Measurements from ENCODE around the gene FNDC3B.

Gene FNDC3B

DNA sequence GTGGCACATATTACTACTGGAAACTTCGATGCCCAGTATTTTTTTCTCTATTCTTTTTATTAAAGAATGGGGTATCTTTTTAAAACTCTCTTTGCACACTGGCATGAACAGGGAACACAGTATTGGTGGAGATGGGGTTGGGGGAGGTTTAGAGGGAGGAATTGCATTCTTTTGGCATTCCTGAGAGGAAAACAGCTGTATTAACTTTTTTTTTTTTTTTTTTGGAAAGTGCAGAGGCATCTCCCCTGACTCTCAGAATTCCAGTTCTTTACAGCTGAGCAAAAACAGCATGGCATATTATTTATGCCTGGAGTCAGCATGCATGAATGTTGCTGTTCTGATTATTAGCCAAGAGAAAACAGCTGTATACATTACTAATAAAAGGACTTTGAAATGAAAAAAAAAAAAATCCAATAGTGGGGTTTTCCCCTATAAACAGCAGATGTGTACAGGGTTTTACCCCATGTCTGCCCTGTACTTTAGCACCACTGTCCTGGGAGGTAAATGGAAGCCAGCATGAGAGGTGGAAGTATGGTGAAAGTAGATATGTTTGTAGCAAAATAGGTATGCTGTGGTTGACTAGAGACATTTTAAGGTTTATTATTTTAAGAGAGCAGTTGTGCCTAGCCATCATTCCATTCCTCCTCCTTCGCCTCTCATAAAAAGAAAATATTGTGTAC, 132.2 kb downstream of the FNDC3B start:
- DNase-seq (ENCODE audit: low spot score), result no peak

DNA sequence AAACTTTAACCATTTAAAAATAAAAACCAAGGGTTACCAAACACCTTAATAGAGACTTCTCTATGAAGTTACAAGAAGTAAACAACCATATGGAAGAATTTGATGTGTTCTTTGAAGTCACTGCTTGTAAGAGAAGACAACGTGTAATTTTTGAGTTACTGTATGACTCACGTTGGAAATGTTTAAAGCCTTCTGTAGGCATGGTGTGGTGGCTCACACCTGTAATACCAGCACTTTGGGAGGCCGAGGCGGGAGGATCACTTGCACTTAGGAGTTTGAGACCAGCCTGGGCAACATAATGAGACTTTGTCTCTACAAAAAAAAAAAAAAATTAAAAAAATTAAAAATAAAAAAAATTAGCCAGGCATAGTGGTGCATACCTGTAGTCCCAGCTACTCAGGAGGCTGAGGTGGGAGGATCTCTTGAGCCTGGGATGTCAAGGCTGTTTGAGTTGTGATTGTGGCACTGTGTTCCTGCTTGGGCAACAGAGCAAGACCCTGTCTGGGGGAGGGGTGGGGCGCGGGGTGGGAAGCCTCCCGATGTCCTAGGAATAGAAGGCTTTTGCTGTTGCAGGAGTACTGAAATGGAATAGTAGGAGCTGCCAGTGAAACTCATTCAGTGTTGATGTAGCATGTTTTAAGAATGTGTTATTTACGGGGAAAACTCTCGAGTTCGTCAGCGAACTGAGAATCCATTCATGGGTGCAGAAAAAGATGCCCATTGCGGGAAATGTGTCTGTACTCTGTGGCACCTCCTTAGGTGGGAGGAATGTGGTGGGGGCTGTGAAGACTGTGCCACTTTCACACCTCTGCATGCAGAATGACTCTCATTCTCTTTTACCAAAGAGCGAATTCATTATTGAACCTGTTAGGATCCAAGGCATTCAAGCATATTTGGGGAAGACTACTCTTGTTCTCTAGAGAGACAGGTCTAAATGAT, 134.2 kb downstream of the FNDC3B start:
- DNase-seq (ENCODE audit: low spot score), result no peak

DNA sequence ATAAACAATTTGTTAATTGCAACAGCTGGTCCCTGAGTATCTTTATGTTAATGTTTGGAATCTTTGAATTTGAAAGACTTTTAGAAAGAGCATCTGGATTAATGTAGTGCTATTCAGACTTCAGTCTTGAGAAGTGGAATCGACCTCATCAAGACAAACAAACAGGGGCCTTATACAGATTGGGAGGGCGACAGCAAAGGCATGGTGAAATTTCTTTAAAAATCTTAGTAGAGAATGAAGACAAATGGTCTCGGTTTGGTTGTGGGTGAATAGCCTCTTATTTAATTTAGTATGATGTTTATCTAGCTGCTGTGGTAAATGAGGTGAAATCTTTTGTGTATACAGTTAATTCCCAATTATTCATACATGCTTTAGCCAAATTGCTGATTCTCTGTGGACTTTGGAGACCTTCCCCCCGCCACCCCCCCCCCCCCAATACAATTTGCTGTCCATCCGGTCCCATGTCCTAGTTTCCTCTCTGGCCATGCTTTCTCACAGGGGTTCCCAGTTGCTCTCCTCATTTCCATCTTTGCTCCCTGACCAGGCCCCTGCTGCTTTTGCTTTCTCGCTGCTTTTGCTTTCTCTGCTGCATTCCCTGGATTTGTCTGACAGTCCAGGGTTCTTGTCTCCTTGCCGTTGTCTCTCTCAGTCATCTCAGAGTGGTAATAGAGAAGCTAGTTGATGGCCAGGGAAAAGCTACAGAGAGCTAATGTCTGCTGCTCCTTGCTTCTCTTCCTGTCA, 135.3 kb downstream of the FNDC3B start:
- no peak for DNase-seq (ENCODE audit: low spot score)

DNA sequence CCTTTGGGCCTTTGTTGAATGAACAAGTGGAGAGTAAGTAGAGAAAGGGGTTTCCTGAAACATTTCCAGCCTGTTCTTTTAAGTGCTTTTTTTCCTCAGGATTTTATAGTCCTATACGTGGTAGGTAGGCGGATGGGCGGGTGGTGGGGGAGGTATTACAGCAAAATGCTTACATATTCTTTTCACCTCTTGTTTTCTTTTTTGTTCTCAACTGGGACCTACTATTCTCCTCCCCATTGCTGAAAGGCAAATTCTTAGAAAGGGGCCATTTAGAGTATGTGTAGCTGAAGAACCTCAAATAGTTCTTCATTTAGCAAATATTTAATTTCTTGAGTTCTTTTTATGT, 135.8 kb downstream of the FNDC3B start:
- DNase-seq (ENCODE audit: low spot score), result no peak

DNA sequence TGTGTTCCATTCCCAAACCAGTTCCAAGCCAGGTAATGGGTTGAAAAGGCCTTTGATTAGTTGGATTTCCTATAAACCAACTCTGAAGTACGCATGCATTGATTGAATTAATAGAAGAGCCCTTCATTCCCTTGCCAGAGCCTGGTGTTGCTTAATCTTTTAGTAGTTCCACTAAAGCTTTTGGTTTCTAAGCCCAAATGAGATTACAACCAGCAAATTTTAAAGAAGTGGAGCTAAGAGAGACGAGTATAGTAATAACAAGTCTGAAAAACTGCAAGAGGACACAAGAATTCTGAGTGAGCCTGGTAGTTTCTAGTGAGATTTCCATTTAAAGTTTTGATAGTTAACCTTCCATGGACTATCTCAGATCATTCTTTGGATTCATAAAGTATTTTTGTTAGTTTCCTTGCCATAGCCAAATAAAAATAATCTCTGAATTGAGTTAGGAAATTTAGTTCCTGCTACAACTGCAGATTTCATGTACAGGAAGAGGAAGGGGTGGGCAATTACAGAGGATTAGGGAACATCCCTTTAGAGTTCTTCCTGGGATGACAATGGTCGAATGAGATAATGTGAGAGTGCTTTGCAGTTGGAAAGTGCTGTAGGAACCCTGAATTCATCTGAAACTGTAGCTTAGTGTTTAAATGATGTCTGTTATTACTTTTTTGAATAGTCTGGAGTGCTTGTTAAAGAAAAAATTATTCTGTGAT, 136.8 kb downstream of the FNDC3B start:
- DNase-seq (ENCODE audit: low spot score), result no peak

DNA sequence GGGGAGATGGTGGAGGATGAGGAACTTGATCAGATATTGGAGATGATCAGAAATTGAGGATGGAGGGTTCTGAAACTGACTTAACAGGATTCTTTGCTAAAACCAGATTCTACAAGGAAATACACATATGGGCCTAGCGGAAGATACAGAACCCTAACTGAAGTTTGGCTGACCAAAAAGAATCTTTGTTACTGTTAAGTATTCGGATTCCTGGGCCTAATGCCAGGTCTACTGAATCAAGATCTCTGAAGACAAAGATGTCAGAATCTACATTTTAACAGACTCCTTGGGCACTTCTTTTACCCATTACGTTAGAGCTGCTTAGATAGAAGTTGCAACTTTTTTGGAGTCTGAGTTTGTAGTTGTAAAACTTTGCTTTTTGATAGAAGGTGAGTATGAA, 137.7 kb downstream of the FNDC3B start:
- no peak for DNase-seq (ENCODE audit: low spot score)

DNA sequence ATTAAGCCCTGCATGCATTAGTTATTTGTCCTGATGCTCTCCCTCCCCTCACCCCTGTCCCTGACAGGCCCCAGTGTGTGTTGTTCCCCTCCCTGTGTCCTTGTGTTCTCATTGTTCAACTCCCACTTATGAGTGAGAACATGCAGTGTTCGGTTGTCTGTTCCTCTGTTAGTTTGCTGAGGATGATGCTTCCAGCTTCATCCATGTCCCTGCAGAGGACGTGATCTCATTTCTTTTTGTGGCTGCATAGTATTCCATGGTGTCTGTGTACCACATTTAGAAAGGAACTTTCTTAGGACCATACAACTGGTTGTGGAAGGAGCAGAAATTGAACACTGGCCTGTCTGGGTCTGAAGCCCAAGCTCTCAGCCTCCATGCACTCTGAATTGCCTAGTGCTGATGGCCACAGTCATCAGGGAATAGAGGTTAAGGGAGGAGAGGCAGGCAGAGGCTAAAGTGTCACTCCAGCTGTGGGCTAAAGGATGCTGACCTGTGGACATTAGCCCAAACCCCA, 138.5 kb downstream of the FNDC3B start:
- no peak for DNase-seq (ENCODE audit: low spot score)

DNA sequence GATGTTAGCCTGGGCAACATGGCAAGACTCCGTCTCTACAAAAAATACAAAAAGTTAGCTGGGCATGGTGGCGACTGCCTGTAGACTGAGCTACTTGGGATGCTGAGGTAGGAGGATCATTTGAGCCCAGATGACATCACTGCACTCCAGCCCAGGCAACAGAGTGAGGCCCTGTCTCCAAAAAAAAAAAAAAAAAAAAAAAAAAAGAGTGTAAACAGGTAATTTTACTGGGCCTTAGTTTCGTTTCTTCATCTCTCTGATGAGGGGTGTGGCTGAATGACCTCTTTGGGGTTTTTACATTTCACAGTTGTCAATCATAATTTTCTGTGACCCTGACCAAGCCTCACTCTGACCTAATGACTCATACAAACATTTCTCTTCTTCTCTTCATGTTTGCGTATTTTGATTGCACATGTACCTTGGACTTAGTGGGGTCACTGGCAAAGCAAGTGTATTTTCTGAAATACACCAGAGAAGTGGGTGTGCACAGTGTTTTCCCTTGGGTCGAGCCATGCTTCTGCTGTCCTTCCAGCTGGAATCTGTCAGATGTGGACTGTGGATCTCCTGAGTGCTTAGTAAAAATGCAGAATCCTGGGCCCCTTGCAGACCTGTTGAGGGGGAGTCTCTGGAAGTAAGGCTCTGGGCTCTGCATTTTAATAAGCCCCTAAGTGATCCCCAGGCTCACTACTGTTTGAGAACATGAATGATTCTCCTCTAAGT, 140.5 kb downstream of the FNDC3B start:
- no peak for DNase-seq (ENCODE audit: low spot score)

DNA sequence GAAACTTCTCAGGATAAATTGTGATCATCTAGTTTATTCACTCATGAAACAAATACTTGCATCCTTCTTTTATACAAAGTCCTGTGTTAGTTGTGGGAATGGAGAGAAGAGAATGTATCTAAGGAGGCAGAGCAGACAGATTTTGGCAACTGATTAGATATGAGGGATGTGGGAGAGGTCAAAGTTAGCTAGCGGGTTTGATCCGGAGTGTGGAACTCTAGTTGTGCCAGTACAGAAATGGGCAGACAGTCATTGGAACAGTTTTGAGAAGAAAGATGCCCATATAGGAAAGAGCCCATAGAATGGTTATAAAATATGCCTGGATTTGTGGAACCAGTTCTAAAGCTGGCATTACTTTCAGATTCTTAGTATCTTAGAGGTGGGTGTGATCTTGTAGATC, 141.1 kb downstream of the FNDC3B start:
- no peak for DNase-seq (ENCODE audit: low spot score)

DNA sequence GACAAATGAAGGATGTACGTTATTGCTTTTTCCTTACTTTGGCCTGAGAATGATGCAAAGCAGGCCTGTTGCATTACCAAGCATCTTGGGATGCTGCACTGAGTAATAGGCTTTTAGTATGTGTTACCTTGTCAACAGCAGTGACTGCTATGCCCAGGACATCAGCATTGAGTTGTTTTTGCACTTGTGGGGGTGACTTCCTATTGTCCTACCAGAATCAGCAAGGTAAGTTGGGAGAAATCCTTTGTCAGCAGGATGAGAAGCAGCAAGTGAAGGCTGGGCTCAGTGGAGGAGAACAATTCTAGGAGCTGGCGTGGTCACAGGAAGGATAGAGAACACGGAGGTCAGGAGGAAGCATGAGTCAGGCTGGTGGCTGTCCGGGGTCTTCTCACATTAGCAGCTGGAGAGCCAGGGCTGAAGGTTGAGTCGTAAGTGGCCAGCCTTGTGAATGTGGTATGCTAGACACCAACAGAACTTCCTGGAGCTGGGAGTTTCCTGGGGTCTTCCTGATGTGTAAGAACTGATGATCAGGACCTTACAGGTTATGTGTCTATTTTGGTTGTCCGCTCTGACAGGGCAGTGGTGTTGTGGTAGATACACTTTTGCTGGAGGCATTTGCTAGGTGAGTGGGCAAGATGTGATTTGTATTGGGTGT, 142.7 kb downstream of the FNDC3B start:
- no peak for DNase-seq (ENCODE audit: low spot score)

DNA sequence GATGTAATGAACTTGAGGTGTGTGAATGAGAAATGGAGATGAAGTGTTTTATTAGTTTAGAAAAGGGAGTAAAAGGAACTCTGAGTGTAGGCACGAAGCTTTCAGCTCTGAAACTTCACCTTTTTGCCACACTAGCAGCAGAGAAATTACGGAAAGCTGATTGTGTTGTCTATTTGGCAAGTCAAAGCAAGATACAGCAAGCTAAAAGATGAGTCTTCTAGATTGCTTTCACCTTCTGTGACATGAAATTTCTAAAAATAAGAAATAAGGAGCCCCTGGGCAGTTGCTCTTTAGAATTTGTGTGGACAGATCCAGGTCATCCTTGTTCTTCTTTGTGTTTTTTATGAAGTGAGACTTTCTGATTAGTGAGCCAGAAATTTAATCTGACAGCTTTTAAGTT, 143.4 kb downstream of the FNDC3B start:
- DNase-seq (ENCODE audit: low spot score), result no peak

DNA sequence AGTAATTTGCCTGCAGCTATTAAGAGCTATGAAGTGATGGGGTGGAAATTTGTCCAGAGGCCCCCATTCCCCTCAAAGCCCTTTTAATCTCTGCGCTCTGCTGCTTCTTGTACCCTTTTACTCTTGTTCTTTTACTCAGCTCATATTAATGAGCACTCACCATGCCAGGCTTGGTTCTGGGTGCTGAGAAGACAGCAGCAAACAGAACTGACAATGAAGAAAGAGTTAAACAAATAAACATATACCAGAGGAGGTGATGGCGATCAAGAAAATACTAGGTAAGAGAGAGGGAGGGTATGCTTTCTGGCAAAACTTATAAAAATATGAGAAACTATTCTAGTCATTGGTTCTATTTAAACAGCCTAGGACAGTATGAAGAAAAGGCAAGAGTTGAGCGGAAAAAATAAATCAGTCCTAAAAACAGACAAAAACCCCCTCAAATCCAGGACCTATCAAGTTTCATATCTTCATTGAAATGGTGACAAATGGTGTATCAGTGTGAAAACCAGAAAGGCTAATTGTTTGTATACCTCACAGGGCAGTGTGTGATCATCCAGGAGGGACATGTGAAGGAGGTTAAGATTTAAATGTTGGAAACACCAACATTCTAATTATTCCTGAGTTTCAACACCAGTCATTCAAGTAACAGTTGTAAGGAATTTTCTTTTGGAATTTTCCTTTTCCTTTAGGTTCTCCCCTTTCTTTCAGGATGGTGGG, 144.9 kb downstream of the FNDC3B start:
- DNase-seq (ENCODE audit: low spot score), result no peak

DNA sequence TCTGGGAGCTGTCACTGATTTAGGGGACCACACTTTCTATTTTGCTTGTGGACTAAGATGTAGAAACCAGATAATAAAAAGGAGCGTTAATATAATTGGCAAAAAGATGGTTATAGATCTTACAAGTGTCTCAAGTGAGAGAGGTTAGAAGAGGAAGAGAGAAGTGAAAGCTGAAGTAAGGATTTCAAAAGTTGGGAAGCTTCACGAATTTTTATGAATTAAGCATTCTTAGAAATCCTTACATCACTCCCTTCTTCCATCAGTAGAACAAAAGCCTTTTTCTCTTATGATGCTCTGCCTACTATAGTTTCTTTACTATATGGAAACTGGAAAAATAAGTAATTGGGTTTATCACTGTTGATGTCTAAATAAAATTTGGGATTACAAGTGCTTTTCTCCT, 146.5 kb downstream of the FNDC3B start:
- DNase-seq (ENCODE audit: low spot score), result no peak

DNA sequence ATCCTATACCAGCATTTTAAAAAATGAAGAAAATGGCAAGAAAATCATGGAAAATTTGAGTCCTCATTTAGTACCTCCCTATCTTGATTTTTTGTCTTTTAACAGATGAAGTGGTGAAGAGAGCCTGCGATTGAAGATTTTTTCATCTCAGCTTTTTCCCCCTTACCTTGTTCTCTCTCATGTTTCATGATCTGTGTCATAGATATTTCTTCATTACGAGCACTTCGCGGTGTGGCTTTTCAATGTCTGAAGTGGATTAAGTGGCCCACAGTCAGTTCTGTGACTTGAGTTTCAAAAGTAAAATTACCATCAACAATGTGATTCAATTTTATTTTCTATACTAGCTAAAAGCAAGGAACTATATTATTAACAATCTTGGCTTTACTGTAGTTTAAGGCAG, 147.2 kb downstream of the FNDC3B start:
- DNase-seq (ENCODE audit: low spot score), result no peak

DNA sequence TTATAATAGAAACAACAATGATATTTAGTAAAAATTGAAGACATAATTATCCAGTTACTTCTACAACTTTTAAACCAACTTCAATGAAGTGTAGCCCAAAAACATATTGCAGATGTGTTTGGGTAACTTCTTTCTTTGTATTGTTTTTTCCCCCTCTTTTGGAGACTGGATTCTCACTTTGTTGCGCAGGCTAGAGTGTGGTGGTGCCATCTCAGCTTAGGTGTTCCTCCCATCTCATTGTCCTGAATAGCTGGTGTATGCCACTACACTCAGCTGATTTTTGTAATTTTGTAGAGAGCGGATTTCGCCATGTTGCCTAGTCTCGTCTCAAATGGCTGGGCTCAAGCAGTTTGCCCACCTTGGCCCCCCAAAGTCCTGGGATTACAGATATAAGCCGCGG, 148.1 kb downstream of the FNDC3B start:
- DNase-seq (ENCODE audit: low spot score), result no peak

DNA sequence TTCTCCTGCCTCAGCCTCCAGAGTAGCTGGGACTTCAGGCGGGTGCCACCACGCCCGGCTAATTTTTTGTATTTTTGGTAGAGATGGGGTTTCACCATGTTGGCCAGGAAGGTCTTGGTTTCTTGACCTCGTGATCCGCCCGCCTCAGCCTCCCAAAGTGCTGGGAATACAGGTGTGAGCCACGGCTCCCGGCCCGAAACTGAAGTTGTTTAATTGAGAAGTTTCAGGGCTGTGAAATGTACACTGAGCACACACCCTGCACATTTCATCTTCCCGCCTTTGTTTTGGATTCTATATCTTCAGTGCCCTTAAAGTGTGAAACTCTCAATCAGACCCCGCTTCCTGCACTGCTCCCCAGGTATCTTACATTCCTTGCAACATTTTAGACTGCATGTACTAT, 149.1 kb downstream of the FNDC3B start:
- DNase-seq (ENCODE audit: low spot score), result no peak

DNA sequence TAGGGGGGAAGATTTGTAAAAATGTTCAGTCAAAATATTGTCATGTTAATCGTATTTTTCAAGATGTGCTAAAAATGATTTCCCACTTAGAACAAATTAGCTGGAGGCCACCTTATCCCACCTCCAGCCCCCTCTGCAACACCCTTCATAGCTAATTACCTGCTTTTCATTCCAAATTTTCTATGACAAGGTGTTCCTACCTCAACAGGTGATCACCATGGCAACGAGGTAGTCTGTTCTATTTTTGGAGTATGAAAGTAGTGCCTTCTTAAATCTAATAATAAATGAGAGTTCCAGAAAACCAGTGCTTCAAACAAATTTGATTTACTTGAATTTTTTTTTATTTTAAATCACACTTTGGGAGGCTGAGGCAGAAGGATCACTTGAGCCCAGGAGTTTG, 149.8 kb downstream of the FNDC3B start:
- no peak for DNase-seq (ENCODE audit: low spot score)

DNA sequence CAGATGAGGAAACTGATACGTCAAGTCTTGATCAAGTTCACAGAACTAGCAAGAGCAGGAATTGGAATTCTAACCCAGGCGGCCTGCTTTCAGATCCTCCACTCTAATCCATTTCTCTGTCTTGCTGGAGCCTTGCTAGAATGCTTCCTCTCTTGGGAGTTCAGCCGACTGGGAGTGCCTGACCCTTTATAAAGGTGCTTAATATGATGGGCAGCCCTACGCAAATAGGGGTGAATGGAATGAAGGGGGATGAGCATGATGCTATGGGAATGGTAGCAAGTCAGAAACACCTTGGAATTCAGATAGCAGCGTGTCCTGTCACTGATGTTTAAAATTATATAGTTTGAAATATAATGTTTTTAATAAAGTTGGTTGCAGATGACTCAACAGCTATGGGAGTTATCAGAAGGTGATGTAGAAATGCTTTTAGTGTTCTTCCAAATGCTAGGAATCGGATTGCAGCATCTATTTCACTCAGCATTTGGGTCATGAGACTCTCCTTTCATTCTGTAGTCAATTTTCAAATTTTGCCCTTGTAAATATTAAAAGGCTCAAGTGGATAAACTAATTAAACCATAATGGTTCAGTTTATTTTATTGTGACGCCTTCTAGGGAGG, 150.7 kb downstream of the FNDC3B start:
- no peak for DNase-seq (ENCODE audit: low spot score)

DNA sequence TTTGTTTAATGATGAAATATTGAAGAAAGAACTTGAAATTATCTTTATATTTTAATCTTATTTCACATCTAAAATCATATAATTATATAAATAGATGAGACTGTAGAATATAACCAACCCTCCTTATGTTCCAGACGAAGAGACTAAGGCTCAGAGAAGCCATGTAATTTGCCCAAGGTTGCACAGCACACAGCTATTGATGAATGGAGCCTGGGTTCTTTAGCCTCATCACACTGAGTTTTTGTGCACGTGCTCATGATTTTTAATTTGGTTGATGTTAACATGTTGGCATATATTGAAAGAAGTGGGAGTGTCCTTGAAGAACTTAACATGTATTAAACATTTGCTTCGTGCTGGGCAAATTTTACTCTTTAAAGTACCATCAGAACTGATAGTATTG, 151.6 kb downstream of the FNDC3B start:
- DNase-seq (ENCODE audit: low spot score), result no peak

DNA sequence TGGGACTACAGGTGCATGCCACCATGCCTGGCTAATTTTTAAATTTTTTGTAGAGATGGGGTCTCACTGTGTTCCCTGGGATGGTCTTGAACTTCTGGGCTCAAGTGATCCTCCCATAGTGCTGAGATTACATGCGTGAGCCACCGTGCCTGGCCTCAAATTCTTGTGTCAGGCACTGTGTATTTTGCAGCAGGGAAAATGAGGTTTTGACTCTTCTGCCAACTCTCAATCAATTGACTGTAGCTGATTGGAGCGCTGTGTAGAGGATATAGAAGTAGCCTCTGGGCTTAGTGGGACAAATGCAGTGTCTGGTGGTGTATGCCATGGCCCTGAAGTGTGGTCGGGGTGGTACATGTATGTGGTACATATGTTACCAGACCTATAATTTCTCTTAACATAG, 152.3 kb downstream of the FNDC3B start:
- DNase-seq (ENCODE audit: low spot score), result no peak

All from hematopoietic multipotent progenitor cell treated with erythropoietin and hydrocortisone succinate and interleukin-3 and kit ligand, for 17 days (in vitro differentiated cells).